G401.6 (cell line): ENCODE data around the gene CELF4.

Source experiments
- FAIRE-seq: peaks from 2 replicates; lab custom pipeline; 2012; peaks lifted over from hg19 to GRCh38; lab: Jason Lieb, UNC

Gene CELF4

DNA sequence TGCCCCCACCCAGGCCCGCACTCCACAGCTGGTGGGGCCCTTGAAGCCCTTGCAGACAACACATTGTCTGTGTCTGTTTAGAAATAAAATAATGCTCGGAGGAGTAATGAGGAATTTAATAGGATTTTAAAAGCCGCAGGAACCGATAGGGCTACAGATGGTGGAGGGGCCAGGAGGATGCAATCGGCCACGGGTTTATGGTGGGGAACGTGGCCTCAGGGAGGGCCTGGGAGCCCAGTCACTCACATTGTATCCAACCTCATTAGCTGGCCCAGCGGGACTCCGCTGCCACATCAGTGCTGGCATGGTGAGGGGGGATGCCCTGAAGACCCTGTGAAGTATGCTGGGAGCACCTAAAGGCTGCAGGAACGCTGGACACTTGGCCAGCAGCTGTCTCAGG is 252.0 kb downstream of the CELF4 start:
- no peak for FAIRE-seq

GRCh38 chr18:37309861-37310260 is 255.7 kb downstream of the CELF4 start:
- FAIRE-seq = no peak

DNA sequence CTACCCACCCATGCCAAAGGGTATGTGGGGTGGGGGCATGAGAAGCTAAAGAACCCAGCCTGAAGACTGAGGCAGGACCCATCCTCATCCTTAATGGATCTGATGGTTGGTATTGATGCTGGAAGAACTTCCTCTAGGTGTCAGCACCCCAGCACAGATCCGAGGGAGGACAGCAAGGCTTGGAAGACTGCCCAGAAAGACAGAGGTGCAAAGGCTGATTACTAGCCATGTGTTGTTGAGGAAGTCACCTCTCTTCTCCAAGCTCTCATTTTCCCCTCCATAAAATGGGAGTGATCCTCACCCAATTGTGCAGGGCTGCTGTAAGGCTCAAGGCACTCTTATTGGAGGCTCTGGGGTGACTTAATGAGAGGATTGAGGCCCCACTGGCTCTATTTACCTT is 256.5 kb downstream of the CELF4 start:
- no peak for FAIRE-seq

DNA sequence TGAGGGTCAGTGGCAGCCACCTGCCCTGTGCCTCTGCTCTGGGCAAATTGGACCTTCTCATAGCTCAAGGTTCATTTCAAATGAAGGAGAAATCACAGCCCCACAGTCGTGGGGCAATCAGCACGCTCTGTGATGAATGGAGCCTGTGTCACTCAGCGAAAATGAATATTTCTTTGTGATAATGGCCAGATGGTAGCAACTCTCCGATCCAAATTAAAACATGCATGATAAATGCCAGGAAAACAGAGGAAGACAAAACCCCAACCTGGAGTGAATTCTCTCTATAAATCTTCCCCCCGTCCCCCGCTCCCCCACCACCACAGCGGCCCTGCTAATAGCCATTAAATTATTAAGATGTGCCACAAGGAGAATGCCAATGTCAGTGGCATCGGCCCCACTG is 258.4 kb downstream of the CELF4 start:
- FAIRE-seq = no peak

DNA sequence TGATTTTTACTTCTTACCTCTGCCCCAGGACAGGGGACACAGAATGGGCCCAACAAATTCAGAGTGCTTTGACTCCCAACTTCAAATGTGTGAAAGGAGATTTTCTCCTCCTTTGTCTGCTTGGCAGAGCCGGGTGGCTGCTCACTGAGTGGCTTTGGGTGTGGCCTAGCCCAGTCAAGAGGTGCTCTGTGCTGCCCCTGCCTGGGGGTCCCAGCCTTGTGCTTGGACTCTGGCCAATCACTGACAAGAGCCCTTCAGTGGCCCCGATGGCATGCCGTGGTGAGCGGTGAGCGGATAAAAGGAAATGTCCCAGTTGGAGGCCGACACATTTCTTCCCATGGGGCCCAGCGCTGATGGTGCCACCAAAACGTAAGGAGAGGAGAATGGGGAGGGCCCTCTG is 259.2 kb downstream of the CELF4 start:
- no peak for FAIRE-seq

DNA sequence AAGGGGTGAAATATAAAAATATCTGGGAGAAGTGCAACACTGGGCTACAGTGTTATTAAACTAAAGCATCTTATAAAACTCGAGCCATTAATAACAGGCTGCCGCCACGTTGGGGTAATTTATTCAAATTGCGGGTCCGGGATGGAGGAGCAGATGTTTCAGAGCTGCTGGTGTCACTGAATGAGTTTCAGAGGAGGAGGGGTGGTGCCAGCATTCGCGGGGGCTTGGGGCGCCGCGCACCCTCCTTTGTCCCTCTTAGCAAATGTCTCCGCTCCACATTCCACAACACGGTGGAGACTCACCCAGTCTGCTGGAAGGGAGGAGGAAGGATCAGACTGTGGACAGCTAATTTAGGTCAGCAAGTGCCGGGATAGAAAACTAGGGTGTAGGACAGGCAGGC is 260.5 kb downstream of the CELF4 start:
- no peak for FAIRE-seq

DNA sequence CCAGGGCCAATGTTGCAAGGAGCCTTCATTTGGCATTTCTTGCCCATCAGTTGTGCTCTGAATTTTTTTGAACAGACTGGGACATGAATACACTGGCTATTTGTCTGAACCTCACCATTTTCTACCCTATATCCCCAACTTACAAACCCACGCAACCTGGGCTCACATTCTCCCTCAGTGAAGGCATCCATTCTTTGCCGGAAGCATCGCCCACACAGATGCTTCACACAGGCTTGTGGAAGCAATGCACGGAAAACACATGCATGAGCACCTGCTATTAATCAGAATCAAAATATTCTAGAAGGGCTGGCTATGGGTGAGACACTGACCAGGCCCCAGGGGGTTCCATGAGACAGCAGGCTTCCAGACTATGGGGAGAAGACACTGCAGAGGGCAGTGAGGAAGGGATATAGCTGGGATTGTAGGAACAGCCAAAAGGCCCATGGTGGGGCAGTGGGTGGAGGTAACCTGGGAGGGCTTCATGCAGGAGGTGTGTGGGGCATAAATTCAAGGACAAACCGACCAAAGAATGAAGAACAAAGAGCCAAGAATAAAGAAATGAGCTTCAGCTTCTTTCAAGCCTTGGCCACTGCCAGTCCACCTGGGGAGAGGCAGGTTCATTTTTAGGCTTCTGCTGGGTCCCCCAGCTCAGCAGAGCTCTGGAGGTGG is 261.5 kb downstream of the CELF4 start:
- FAIRE-seq = no peak

DNA sequence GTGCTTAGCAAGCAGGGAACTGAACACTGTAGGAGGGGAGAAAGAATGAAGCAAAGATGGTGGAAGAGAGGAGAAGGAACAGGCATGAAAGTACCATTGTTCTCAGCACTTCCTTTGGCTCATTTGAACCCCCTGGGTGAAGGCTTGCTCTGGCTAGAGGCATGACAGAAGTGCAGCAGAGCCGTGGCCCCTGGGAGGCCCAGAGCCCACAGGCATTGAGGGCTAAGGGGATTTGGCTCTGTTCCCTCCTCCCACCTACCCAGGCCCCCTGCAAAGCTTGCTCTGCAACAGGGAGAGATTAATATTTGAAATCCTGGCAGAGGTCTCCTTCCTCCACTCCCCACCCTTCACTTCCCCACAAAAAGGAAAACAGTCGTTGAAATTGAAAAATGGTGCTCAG is 262.6 kb downstream of the CELF4 start:
- no peak for FAIRE-seq

GRCh38 chr18:37302519-37302918 is 263.1 kb downstream of the CELF4 start:
- no peak for FAIRE-seq

GRCh38 chr18:37299471-37300304 is 265.9 kb downstream of the CELF4 start:
- FAIRE-seq = no peak

DNA sequence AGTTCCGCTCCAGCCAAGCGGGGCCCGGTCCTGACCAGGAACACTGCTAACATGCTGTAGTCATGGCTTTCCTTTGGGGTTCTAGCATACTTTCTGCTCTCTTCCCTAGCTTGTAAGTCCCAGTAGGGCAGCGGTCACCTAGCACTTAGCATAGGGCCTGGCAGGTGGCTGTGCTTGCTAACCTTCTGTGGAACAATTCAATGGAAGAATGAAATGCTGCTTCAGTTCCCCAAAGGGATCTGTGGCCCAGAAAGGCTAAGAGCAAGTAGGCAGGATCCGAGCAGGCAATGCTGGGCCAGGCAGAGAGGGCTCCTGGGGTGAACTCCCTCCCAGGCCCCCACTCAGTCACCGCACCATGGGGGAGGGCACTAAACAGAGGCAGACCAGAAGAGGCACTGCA is 266.8 kb downstream of the CELF4 start:
- FAIRE-seq = no peak

GRCh38 chr18:37297106-37297505 is 268.5 kb downstream of the CELF4 start:
- FAIRE-seq = no peak

GRCh38 chr18:37294951-37295350 is 270.6 kb downstream of the CELF4 start:
- no peak for FAIRE-seq

DNA sequence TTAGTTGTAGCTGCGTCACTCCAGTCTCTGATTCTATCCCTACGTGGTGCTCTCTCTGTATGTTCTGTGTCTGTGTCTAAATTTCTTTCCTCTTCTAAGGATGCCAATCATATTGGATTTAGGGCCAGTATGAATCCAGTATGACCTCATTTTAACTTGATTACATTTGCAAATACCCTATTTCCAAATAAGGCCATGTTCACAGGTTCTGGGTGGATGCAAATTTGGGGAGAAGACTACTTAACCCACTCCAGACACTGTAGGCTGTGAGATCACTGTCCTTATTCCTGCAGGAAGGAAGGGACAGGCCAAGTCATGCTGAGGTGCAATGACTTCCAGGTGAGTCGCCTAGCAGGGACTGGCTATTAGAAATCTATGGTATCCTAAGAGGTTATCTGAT is 272.2 kb downstream of the CELF4 start:
- FAIRE-seq = no peak

GRCh38 chr18:37289423-37289822 is 276.2 kb downstream of the CELF4 start:
- FAIRE-seq = no peak

GRCh38 chr18:37287601-37288000 is 278.0 kb downstream of the CELF4 start:
- FAIRE-seq = no peak

- no peak for FAIRE-seq
These were observed 278.8 kb downstream of the CELF4 start for GRCh38 chr18:37286801-37287200.

GRCh38 chr18:37285825-37286224 is 279.8 kb downstream of the CELF4 start:
- FAIRE-seq = no peak

GRCh38 chr18:37284260-37284659 is 281.3 kb downstream of the CELF4 start:
- no peak for FAIRE-seq

- no peak for FAIRE-seq
These were observed 283.1 kb downstream of the CELF4 start for GRCh38 chr18:37282386-37283037.

- no peak for FAIRE-seq
These were observed 284.8 kb downstream of the CELF4 start for GRCh38 chr18:37280701-37281393.

GRCh38 chr18:37277804-37278203 is 287.8 kb downstream of the CELF4 start:
- no peak for FAIRE-seq
